Aorta (tissue), 4 donors: ENCODE measurements around the gene IL3. TPM values are rescaled to one million over a fixed set of nuclear protein-coding genes. Genes with fewer than 3 reads are reported as not detected.

Experiments used
- polyA plus RNA-seq, 2 donors: library from polyadenylated mRNA; stranded (reverse); fragments of 200-250 nt; gene quantifications; one replicate each; pipeline ENCODE4 v1.2.3, GENCODE V29; 2013
- total RNA-seq, 2 donors: library from RNA; stranded (reverse); fragmentation: NEBNext Ultra II Directional; extraction: Animal tissue kit (Norgen Biotek cat#: 25700); gene quantifications; one replicate each; pipeline ENCODE4 v1.2.1, GENCODE V29; 2021
- donor health status: healthy with polysubstance abuse.
- donor health status: Bipolar disorder and iron deficiency.
- donor health status: DM: no; HTN: no; CAD: no.
- donor health status: DM: yes; HTN: yes; CAD: no.

IL3 gene
- total and polyA plus RNA-seq, 4 donors: not detected

Other genes starting within 250 kb of the IL3 start
- 1 to 10 TPM; 1.2 to 3.4 TPM for gene MEIKIN, start 115.0 kb upstream of the IL3 start, total RNA-seq
- not detected for gene MEIKIN, start 115.0 kb upstream of the IL3 start, polyA plus RNA-seq
- 1 to 10 TPM in 1 of 2 donors, under 1 TPM in 1; 0.42 to 2.3 TPM for gene ACSL6, start 49.0 kb upstream of the IL3 start, total RNA-seq
- under 1 TPM; 0.03 to 0.13 TPM for gene ACSL6, start 49.0 kb upstream of the IL3 start, polyA plus RNA-seq
- under 1 TPM in 1 of 2 donors, not detected in 1; 0.51 TPM for gene CSF2, start 13.1 kb downstream of the IL3 start, total RNA-seq
- gene CSF2, start 13.1 kb downstream of the IL3 start, polyA plus RNA-seq: not detected
- 10 to 100 TPM; 39.8 to 68.1 TPM for gene P4HA2, start 167.2 kb downstream of the IL3 start, total RNA-seq
- gene P4HA2, start 167.2 kb downstream of the IL3 start, polyA plus RNA-seq: 10 to 100 TPM; 19.2 to 29.5 TPM
- gene PDLIM4, start 197.0 kb downstream of the IL3 start, total RNA-seq: 10 to 100 TPM; 51.5 to 70.9 TPM
- gene PDLIM4, start 197.0 kb downstream of the IL3 start, polyA plus RNA-seq: 10 to 100 TPM; 12.8 to 23.3 TPM
- gene SLC22A4, start 233.7 kb downstream of the IL3 start, total RNA-seq: 1 to 10 TPM; 4.6 to 5.5 TPM
- gene SLC22A4, start 233.7 kb downstream of the IL3 start, polyA plus RNA-seq: 1 to 10 TPM; 1.3 to 1.7 TPM